GM10248 (cell line): ENCODE measurements around the gene DAB2IP.

Experiments used
- CTCF ChIA-PET: fragments of 300-600 bp; sonication (Branson Sonifier 250); formaldehyde crosslinking; extraction: SDS; loops from one replicate; lab custom pipeline; 2021; ENCODE audit warnings: antibody characterized with exemption; lab: Yijun Ruan, JAX
- POLR2A ChIA-PET: fragments of 350-650 bp; sonication (Branson Sonifier 250); formaldehyde crosslinking; extraction: SDS; loops from one replicate; lab custom pipeline; 2020; ENCODE audit warnings: antibody characterized with exemption; lab: Yijun Ruan, JAX
- DNase-seq: peaks from one replicate; pipeline ENCODE4 v3.0.0; 2012; ENCODE audit errors: extremely low spot score
- TF ChIP-seq, protein P1 (sequence below): IDR thresholded peaks from 2 replicates; pipeline ENCODE4 v1.5.1; 2012; ENCODE audit warnings: mild to moderate bottlenecking, low read depth; ENCODE audit errors: extremely low read depth, missing control alignments, control extremely low read depth

Gene DAB2IP

DNA sequence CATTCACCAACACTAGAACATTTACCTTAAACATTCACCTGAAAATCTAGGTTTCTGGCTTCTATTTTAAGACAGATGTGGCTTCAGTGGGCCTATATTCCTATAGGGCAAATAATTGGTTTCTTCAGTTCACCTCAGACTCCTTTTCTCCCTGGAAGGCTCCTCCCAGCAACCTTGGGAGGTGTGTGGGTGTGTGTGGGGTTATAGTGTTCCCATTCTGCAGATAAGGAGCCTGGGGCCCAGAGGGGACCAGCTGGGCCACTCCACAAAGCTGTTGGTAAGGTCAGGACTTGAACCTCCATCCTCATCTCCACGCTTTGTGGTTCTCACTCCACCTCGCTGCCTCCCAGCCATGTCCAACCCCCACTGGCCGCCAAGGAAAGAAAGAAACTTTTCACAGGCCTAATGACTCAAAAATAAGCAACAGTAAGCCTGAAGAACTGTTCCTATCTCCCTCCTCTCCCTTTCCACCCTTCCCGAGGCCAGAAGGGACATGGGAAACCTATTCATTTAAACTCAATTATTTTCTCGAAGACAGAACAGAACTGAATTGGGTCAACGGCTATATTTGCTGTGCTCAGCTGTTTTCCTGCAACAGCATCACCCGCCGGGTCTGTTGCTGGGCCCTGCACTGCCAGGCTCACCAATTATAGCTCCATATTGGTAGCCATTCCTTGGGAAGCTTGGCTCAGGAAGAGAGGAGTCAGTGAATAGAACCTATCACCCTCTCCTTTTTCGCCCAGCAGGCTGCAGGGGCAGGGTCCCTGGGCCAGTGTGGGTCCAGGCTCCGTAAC lies 78.5 kb downstream of the DAB2IP start:
- POLR2A ChIA-PET: no interaction called here
- DNase-seq: no peak
- TF ChIP-seq, protein P1, sequence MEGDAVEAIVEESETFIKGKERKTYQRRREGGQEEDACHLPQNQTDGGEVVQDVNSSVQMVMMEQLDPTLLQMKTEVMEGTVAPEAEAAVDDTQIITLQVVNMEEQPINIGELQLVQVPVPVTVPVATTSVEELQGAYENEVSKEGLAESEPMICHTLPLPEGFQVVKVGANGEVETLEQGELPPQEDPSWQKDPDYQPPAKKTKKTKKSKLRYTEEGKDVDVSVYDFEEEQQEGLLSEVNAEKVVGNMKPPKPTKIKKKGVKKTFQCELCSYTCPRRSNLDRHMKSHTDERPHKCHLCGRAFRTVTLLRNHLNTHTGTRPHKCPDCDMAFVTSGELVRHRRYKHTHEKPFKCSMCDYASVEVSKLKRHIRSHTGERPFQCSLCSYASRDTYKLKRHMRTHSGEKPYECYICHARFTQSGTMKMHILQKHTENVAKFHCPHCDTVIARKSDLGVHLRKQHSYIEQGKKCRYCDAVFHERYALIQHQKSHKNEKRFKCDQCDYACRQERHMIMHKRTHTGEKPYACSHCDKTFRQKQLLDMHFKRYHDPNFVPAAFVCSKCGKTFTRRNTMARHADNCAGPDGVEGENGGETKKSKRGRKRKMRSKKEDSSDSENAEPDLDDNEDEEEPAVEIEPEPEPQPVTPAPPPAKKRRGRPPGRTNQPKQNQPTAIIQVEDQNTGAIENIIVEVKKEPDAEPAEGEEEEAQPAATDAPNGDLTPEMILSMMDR: no peak
- CTCF ChIA-PET: interaction anchor here (0.9 kb wide), 1 partner anchor 11 kb away, joined by 3 read pairs; no protein-coding TSS in a partner anchor

DNA sequence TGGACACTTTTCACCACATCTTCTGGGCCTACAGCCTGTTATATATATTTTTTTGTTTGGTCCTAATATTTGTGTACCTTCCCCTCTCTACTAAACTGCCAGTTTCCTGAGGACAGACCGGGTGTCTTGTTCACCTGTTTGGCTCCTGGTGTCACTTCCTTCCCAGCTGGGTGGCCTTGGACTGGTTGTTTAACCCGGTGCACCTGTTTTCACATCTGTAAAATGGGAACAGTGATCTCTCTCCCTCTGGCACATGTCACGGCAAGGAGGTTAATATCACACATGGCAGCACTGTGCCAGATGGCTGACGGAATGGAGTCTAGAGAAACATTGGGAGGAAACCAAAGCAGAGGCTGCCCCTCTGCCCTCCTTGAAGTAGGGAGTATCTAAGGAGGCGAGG lies 79.7 kb downstream of the DAB2IP start:
- ChIA-PET CTCF (interaction anchor here (0.9 kb wide), 1 partner anchor 12 kb away, joined by 3 read pairs; no protein-coding TSS in a partner anchor), POLR2A (no interaction called here)
- TF ChIP-seq, protein P1: no peak
- no peak for DNase-seq

DNA sequence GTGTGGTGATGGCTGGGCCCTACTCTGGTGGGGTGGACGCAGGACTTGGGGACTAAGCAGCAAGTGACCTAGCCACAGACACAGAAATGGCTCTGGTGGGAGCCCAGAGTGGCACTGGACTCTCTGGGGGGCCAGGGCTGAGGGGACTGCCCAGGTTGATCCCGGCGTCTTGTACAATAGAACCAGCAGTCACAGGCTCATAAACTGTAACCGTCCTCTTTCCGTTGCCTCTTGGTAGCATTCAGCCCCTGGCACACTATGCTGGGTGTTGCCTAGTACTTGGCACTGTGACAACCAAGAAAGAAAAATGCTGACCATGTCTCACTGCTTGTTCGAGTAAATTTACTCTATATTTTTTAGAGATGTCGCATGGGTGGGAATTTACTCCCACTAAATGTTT lies 80.5 kb downstream of the DAB2IP start:
- no peak for DNase-seq
- TF ChIP-seq, protein P1: no peak
- ChIA-PET POLR2A (no interaction called here), CTCF (no interaction called here)

GRCh38 chr9:121732389-121732788 lies 81.0 kb downstream of the DAB2IP start:
- DNase-seq: no peak
- POLR2A ChIA-PET: no interaction called here
- CTCF ChIA-PET: interaction anchor here (1.8 kb wide), 1 partner anchor 11 kb away, joined by 9 read pairs; no protein-coding TSS in a partner anchor
- TF ChIP-seq, protein P1: no peak

GRCh38 chr9:121732886-121733285 lies 81.5 kb downstream of the DAB2IP start:
- TF ChIP-seq, protein P1: no peak
- ChIA-PET POLR2A (no interaction called here), CTCF (interaction anchor here (1.8 kb wide), 1 partner anchor 10 kb away, joined by 9 read pairs; no protein-coding TSS in a partner anchor)
- no peak for DNase-seq

DNA sequence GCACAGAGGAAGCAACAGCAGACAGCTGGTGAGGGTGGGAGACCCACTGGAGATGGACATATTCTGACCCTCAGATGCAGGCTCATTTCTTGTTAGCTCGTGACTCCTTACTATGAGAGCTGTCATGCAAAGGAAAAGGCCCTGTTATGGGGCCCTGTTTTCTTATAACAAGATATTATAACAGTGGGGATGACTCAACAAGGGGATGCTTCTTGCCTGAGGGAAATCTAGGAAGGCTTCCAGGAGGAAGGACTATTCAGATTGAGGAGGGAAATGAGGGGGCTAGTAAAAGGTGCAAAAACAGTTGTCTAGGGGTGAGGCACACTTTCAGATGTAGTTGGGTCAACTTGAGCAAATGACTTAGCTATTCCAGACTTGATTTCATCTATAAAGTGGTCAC lies 83.0 kb downstream of the DAB2IP start:
- TF ChIP-seq, protein P1: no peak
- DNase-seq: no peak
- POLR2A ChIA-PET: no interaction called here
- CTCF ChIA-PET: interaction anchor here (0.7 to 1.4 kb wide), 5 partner anchors 9 to 256 kb away, joined by 3 to 6 read pairs (median 3); no protein-coding TSS in a partner anchor
